ENCODE measurements around the gene ZNF407.
A peak's percentile ranks its signal among the peaks of the same experiment; 100 is the strongest.

Gene ZNF407

GRCh38 chr18:74819433-74820059, 221.9 kb downstream of the ZNF407 start:
- H3K4me3 ChIP-seq (ENCODE audit: low read depth, low read length), result no peak overlapping the region
- peak; percentile 65 for TF ChIP-seq CTCF (IDR thresholded peaks at IDR 0.05; ENCODE audit: low read depth, low read length, missing control alignments)
- no peak for DNase-seq (ENCODE audit: low read depth)

GRCh38 chr18:74820160-74820780, 222.6 kb downstream of the ZNF407 start:
- no peak for TF ChIP-seq CTCF (IDR thresholded peaks at IDR 0.05; ENCODE audit: low read depth, low read length, missing control alignments)
- no peak for DNase-seq (ENCODE audit: low read depth)
- no peak overlapping the region for H3K4me3 ChIP-seq (ENCODE audit: low read depth, low read length)

- DNase-seq (ENCODE audit: low read depth), result no peak
- no peak overlapping the region for H3K4me3 ChIP-seq (ENCODE audit: low read depth, low read length)
- TF ChIP-seq CTCF (IDR thresholded peaks at IDR 0.05; ENCODE audit: low read depth, low read length, missing control alignments), result no peak
Observed at GRCh38 chr18:74825460-74825859, 227.8 kb downstream of the ZNF407 start.

- TF ChIP-seq CTCF (IDR thresholded peaks at IDR 0.05; ENCODE audit: low read depth, low read length, missing control alignments), result no peak
- no peak for DNase-seq (ENCODE audit: low read depth)
- H3K4me3 ChIP-seq (ENCODE audit: low read depth, low read length), result no peak overlapping the region
Observed at GRCh38 chr18:74826572-74826971, 228.9 kb downstream of the ZNF407 start.

GRCh38 chr18:74828200-74828599, 230.5 kb downstream of the ZNF407 start:
- no peak overlapping the region for H3K4me3 ChIP-seq (ENCODE audit: low read depth, low read length)
- no peak for DNase-seq (ENCODE audit: low read depth)
- no peak for TF ChIP-seq CTCF (IDR thresholded peaks at IDR 0.05; ENCODE audit: low read depth, low read length, missing control alignments)

- H3K4me3 ChIP-seq (ENCODE audit: low read depth, low read length), result no peak overlapping the region
- no peak for DNase-seq (ENCODE audit: low read depth)
- no peak for TF ChIP-seq CTCF (IDR thresholded peaks at IDR 0.05; ENCODE audit: low read depth, low read length, missing control alignments)
Observed at GRCh38 chr18:74831571-74832250, 234.0 kb downstream of the ZNF407 start.
